ENCODE data around the gene PRPF38B.

Gene PRPF38B

DNA sequence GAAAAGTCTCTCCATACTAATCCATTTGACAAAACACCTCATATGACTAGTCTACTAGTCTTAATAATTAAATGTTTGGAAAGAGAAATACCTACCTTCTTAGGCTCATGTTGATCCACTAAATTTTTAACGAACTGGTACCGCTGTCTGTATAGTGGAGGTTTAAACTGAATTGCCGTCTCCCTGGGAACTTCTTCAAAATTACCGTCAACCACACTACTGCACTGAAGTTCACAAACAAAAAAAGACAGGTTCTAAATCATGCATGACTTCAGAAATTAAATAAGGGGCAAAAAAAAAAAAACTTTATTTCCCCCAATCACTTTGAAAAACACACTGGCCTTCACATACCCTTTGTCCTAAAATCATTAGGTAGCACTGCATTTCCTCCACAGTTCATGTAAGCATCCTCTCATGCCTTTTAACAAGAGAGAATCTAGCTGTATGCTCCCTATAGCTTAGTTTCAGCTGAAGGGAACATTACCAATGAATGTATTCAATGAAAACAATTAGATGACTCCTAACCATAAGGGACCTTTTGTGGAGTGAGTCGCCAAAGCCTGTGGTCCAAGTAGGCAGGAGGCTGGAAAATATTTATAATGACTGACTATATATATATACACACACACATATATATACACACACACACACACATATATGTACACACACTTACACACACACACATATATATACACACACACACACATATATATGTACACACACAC is 34.6 kb upstream of the PRPF38B start:
- H3K27me3 ChIP-seq (ENCODE audit: low read depth, low read length): no peaks in the 10 kb centered on the region
- no peak overlapping the region for H2AFZ ChIP-seq (ENCODE audit: low read depth, low read length)
- peaks cover 6% of the 10 kb centered on the region; the same call in 1 of the 2 replicates for H3K4me1 ChIP-seq (ENCODE audit: low read length)
- H3K4me2 ChIP-seq (ENCODE audit: low read length): no peak overlapping the region
- H4K20me1 ChIP-seq (ENCODE audit: insufficient read depth, low read length): no peaks in the 10 kb centered on the region
- no peaks in the 10 kb centered on the region for H3K79me2 ChIP-seq (ENCODE audit: low read length)
- H3K9me3 ChIP-seq (ENCODE audit: insufficient read depth, low read length): no peaks in the 10 kb centered on the region
- H3K36me3 ChIP-seq (replicated peaks; ENCODE audit: low read depth, low read length): no peaks in the 10 kb centered on the region
- TF ChIP-seq CTCF (IDR thresholded peaks at IDR 0.05; ENCODE audit: low read depth, low read length) (no peak), EZH2phosphoT487 (IDR thresholded peaks at IDR 0.05; ENCODE audit: low read depth) (no peak)
- no peak overlapping the region for H3K27ac ChIP-seq (ENCODE audit: low read length)
- no peak overlapping the region for H3K9ac ChIP-seq (ENCODE audit: low read length)
- no peak overlapping the region for H3K4me3 ChIP-seq (ENCODE audit: low read length)

- H3K9me3 ChIP-seq (ENCODE audit: insufficient read depth, low read length): no peaks in the 10 kb centered on the region
- no peaks in the 10 kb centered on the region for H3K27me3 ChIP-seq (ENCODE audit: low read depth, low read length)
- peak within 1 kb of the TSS; percentile 70 for H3K4me2 ChIP-seq (ENCODE audit: low read length)
- H3K4me3 ChIP-seq (ENCODE audit: low read length): peak within 1 kb of the TSS; percentile 80
- no peaks in the 10 kb centered on the region for H3K79me2 ChIP-seq (ENCODE audit: low read length)
- H3K4me1 ChIP-seq (ENCODE audit: low read length): peaks cover 6% of the 10 kb centered on the region; the same call in 1 of the 2 replicates
- peak within 1 kb of the TSS; percentile 69 for H3K9ac ChIP-seq (ENCODE audit: low read length)
- H3K27ac ChIP-seq (ENCODE audit: low read length): peak within 1 kb of the TSS; percentile 18; the same call in 1 of the 2 replicates
- TF ChIP-seq EZH2phosphoT487 (IDR thresholded peaks at IDR 0.05; ENCODE audit: low read depth) (no peak), CTCF (IDR thresholded peaks at IDR 0.05; ENCODE audit: low read depth, low read length) (no peak)
- H2AFZ ChIP-seq (ENCODE audit: low read depth, low read length): peak within 1 kb of the TSS; percentile 86
- H4K20me1 ChIP-seq (ENCODE audit: insufficient read depth, low read length): no peaks in the 10 kb centered on the region
- no peaks in the 10 kb centered on the region for H3K36me3 ChIP-seq (replicated peaks; ENCODE audit: low read depth, low read length)
Measured at GRCh38 chr1:108661030-108661609, 31.0 kb upstream of the PRPF38B start, which contains the start of gene HENMT1. Gene HENMT1, minus strand, starts transcription at chr1:108661093. Its CDS starts 1,209 bp downstream, at chr1:108659884.

- Histone ChIP-seq H3K4me1 (ENCODE audit: low read length) (peaks cover 6% of the 10 kb centered on the region; the same call in 1 of the 2 replicates), H3K27me3 (ENCODE audit: low read depth, low read length) (no peaks in the 10 kb centered on the region), H3K27ac (ENCODE audit: low read length) (no peak overlapping the region), H3K36me3 (replicated peaks; ENCODE audit: low read depth, low read length) (no peaks in the 10 kb centered on the region), H3K4me3 (ENCODE audit: low read length) (no peak overlapping the region), H3K79me2 (ENCODE audit: low read length) (no peaks in the 10 kb centered on the region), H3K4me2 (ENCODE audit: low read length) (no peak overlapping the region), H3K9ac (ENCODE audit: low read length) (no peak overlapping the region), H3K9me3 (ENCODE audit: insufficient read depth, low read length) (no peaks in the 10 kb centered on the region), H2AFZ (ENCODE audit: low read depth, low read length) (no peak overlapping the region), H4K20me1 (ENCODE audit: insufficient read depth, low read length) (no peaks in the 10 kb centered on the region)
- TF ChIP-seq EZH2phosphoT487 (IDR thresholded peaks at IDR 0.05; ENCODE audit: low read depth) (no peak), CTCF (IDR thresholded peaks at IDR 0.05; ENCODE audit: low read depth, low read length) (no peak)
Measured at GRCh38 chr1:108663074-108663473, 29.0 kb upstream of the PRPF38B start.

DNA sequence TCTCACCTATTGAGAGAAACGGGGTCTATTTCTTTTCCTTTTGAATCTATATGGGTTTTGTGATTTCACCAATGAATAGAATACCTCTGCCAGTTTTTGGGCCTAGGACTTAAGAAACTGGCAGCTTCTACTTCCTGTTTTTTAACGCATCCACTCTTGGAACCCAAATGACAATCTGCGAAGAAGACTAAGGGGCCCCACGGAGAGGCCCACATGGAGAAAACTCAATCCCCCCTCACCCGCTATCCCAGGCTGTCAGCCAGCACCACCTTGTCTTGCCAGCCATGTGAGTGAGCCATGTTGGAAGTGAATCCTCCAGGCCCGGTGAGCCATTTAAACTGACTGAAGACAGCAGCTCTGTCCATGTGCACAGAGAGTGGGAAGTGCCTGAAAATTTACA is 27.6 kb upstream of the PRPF38B start:
- H3K27ac ChIP-seq (ENCODE audit: low read length): no peak overlapping the region
- no peak overlapping the region for H3K4me2 ChIP-seq (ENCODE audit: low read length)

More for the DNA sequence above, 27.6 kb upstream of the PRPF38B start:
- Histone ChIP-seq H2AFZ (ENCODE audit: low read depth, low read length) (no peak overlapping the region), H3K9me3 (ENCODE audit: insufficient read depth, low read length) (no peaks in the 10 kb centered on the region), H3K36me3 (replicated peaks; ENCODE audit: low read depth, low read length) (no peaks in the 10 kb centered on the region), H3K9ac (ENCODE audit: low read length) (no peak overlapping the region), H3K4me1 (ENCODE audit: low read length) (peaks cover 6% of the 10 kb centered on the region; the same call in 1 of the 2 replicates), H3K27me3 (ENCODE audit: low read depth, low read length) (no peaks in the 10 kb centered on the region), H4K20me1 (ENCODE audit: insufficient read depth, low read length) (no peaks in the 10 kb centered on the region), H3K4me3 (ENCODE audit: low read length) (no peak overlapping the region), H3K79me2 (ENCODE audit: low read length) (no peaks in the 10 kb centered on the region)
- TF ChIP-seq CTCF (IDR thresholded peaks at IDR 0.05; ENCODE audit: low read depth, low read length) (no peak), EZH2phosphoT487 (IDR thresholded peaks at IDR 0.05; ENCODE audit: low read depth) (no peak)

Measured in OCI-LY3 (cell line).